Cardiac muscle cell (in vitro differentiated cells and primary cell): Measurements from ENCODE around the gene EEF1AKMT3. TPM values are rescaled to one million over a fixed set of nuclear protein-coding genes. Genes with fewer than 3 reads are reported as not detected.

Source experiments
- DNase-seq, 2 donors: peaks; one replicate each; pipeline versions ENCODE4 v3.0.0 to v3.0.0-alpha.2; 2010 to 2017; ENCODE audit warnings: low read depth in 1 of 2, low spot score in 1 of 2
- H3K27ac ChIP-seq: fragments of 200-600 bp; sonication (generic); 2 replicates; pipeline ENCODE4 v1.5.1; 2016
- H3K27me3 ChIP-seq: fragments of 200-600 bp; sonication (generic); 2 replicates; pipeline ENCODE4 v1.6.0; 2016; ENCODE audit warnings: control low read depth
- H3K36me3 ChIP-seq: fragments of 200-600 bp; sonication (generic); 2 replicates; pipeline ENCODE4 v1.5.1; 2016; ENCODE audit warnings: control low read depth
- H3K4me1 ChIP-seq: fragments of 200-600 bp; sonication (generic); 2 replicates; pipeline ENCODE4 v1.8.1; 2017; ENCODE audit warnings: low read depth, mild to moderate bottlenecking, mixed run types
- H3K4me3 ChIP-seq: fragments of 200-600 bp; sonication (generic); 2 replicates; pipeline ENCODE4 v1.5.1; 2016; ENCODE audit warnings: mild to moderate bottlenecking
- H3K9me3 ChIP-seq: fragments of 200-600 bp; sonication (generic); 2 replicates; pipeline ENCODE4 v1.5.1; 2017; ENCODE audit warnings: low read depth, mild to moderate bottlenecking, control low read depth
- CTCF ChIP-seq: IDR thresholded peaks from 2 replicates; pipeline ENCODE4 v1.5.1; 2012; ENCODE audit warnings: low read depth, mild to moderate bottlenecking, low read length
- polyA plus RNA-seq: library from polyadenylated mRNA; unstranded; fragments of >200 nt; fragmentation: Nextera tagmentation; extraction: Ambion mirVana; gene quantifications from 2 replicates; pipeline ENCODE4 v1.2.1, GENCODE V29; 2016
- total RNA-seq: library from RNA; depleted of rRNA; stranded (reverse); fragments of >200 nt; gene quantifications from 2 replicates; pipeline ENCODE4 v1.2.3, GENCODE V29; 2016

EEF1AKMT3 gene
- total RNA-seq (2.2 and 4.8 TPM in 2 replicates), polyA plus RNA-seq (3.7 and 3.9 TPM in 2 replicates)

DNA sequence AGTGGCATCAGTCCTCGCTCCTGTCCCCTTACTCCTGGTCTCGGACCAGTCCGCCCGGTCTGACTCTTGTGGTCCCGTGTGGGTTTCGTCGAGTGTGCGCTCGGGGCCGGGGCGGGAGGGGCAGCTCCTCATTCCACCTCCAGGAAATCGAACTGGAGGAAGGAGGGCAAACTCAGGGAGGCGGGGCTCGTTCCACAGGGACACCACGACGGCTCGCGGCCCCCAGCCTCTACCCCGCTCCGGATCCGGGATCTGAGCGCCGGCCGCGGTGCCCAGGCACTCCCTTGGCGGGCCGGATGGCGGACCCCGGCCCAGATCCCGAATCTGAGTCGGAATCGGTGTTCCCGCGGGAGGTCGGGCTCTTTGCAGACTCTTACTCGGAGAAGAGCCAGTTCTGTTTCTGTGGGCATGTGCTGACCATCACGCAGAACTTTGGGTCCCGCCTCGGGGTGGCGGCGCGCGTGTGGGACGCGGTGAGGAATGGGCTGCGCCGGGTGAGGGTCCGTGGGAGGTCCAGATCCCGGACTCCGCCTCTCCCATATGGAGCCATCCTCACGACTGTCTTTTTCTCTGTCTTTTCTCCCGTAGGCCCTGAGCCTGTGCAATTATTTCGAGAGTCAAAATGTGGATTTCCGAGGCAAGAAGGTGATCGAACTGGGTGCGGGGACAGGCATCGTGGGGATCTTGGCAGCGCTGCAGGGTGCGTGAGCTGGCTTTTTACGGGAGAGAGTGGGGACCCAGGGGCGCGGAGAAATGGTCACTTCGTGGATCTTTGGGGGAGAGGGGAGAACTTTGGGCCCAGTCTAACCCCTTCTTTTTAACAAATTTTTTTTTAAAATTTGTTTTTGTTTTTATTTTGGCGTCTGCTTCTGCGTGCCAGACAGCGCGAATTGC is at the start of gene EEF1AKMT3:
TSS of gene EEF1AKMT3 (plus strand) at position 186 of the 894 bp plus-strand sequence. CDS start at position 297, 111 bp downstream.
- no peak for TF ChIP-seq CTCF
- peaks cover 4% of the 10 kb centered on the region for H3K4me1 ChIP-seq
- no peaks in the 10 kb centered on the region for H3K36me3 ChIP-seq
- peak within 1 kb of the TSS; percentile 86 for H3K27ac ChIP-seq
- no peaks in the 10 kb centered on the region for H3K9me3 ChIP-seq
- peaks cover 2% of the 10 kb centered on the region for H3K27me3 ChIP-seq
- peak within 1 kb of the TSS; percentile 57 for H3K4me3 ChIP-seq
- DNase-seq, result peak; percentile 54 to 57

DNA sequence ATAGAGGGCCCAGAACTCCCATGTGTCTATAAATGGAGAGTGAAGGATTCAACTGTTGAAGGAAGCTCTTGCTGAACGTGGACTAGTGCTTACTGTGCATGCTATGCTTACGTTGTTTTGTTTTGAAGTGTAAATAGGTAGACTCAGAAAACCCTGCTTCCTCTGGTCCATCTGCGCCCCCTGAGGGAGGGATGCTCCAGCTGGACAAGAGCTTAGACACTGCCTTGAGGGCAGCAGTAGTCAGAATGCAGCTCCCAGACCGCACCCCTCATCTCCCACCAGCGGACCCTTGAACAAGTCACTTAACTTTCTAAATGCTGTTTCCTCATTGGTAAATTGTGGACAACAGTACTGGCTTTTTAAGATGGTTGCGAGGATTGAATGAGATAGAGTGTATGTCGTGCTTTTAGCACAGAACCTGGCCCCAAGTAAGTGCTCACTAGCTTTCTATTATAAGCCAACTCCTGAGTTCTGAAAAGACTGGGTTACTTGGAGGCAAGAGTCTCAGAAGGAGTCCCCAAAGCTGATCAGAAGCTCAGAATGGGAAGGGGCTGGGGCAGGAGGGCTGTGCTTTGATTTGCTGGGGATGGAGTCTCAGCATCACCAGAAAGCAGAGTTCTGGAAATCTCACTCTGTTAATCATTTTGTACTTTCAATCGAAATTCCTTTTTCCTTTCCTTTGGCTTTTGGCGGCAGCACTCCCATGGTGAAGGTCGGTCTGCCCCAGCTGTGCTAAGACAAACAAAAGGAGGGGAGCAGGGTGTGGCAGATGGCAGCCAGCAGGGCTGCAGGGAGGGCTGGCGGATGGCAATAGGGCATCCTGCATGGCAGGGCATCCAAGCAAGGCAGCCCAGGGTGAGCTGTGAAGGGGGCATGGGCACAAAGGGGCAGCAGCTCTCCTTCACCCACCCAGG is 49.4 kb upstream of the EEF1AKMT3 start:
- Histone ChIP-seq H3K27ac (no peak overlapping the region), H3K9me3 (no peaks in the 10 kb centered on the region), H3K36me3 (peaks cover 13% of the 10 kb centered on the region), H3K4me3 (no peak overlapping the region), H3K27me3 (peaks cover 50% of the 10 kb centered on the region), H3K4me1 (peaks cover 4% of the 10 kb centered on the region)
- no peak for DNase-seq
- no peak for TF ChIP-seq CTCF

DNA sequence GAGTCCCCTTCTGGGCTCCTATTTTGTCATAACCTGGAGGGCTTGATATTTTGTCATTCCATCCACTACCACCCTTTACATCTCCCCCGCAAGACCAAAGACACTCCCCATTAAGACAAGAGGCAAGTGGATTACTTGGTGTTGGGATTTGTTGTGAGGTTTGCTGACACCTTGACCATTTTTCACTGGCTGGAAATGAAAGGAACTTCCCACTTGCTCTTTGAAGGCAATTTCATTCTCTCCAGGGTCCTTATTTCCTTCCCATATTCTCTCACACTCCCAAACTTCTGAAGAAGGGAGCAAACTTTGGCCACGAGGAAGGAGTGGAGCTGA is 48.8 kb upstream of the EEF1AKMT3 start:
- Histone ChIP-seq H3K4me1 (peaks cover 4% of the 10 kb centered on the region), H3K36me3 (peaks cover 12% of the 10 kb centered on the region), H3K9me3 (no peaks in the 10 kb centered on the region), H3K27me3 (peaks cover 57% of the 10 kb centered on the region), H3K4me3 (no peak overlapping the region), H3K27ac (no peak overlapping the region)
- no peak for TF ChIP-seq CTCF
- DNase-seq, result no peak

- no peak for TF ChIP-seq CTCF
- no peak for DNase-seq
- H3K36me3 ChIP-seq, result peaks cover 7% of the 10 kb centered on the region
- no peak overlapping the region for H3K27ac ChIP-seq
- H3K4me1 ChIP-seq, result peaks cover 4% of the 10 kb centered on the region
- H3K27me3 ChIP-seq, result peaks cover 62% of the 10 kb centered on the region
- no peak overlapping the region for H3K4me3 ChIP-seq
- no peaks in the 10 kb centered on the region for H3K9me3 ChIP-seq
These were observed 48.1 kb upstream of the EEF1AKMT3 start for GRCh38 chr12:57724003-57724935.
